HepG2 (cell line): ENCODE measurements around the gene PCLO. TPM values are rescaled to one million over a fixed set of nuclear protein-coding genes. Genes with fewer than 3 reads are reported as not detected.

Experiments
- ATAC-seq: fragments of 200-7000 bp; cut with Tn5 transposase; 3 replicates; pipeline ENCODE4 v1.9.1; 2020; ENCODE audit warnings: mild to moderate bottlenecking, moderate library complexity
- BruUV-seq: library from RNA; stranded (reverse); fragments of 400-500 nt; replicated peaks from 2 replicates; lab custom pipeline; 2021; lab: Mats Ljungman, UMichigan
- CTCF ChIA-PET: fragments of 300-600 bp; formaldehyde crosslinking; extraction: SDS; loops from one replicate; lab custom pipeline; 2021; ENCODE audit warnings: low total read pairs, inconsistent platforms, low intra/inter-chr PET ratio; lab: Yijun Ruan, JAX
- POLR2A ChIA-PET: fragments of 350-600 bp; sonication (Branson Sonifier 250); formaldehyde crosslinking; loops from one replicate; lab custom pipeline; 2020; ENCODE audit warnings: antibody characterized with exemption, inconsistent platforms; lab: Yijun Ruan, JAX
- DNase-seq: peaks from one replicate; pipeline ENCODE4 v3.0.0-alpha.2; 2015; ENCODE audit warnings: low spot score
- FAIRE-seq: peaks from 3 replicates; lab custom pipeline; 2011; peaks lifted over from hg19 to GRCh38; lab: Jason Lieb, UNC
- H2AFZ ChIP-seq: one replicate; pipeline ENCODE4 v1.6.1; 2011; ENCODE audit warnings: low read length, inconsistent platforms
- H3K27ac ChIP-seq: fragments of 300-600 bp; 3 replicates; pipeline ENCODE4 v1.8.0; 2011; ENCODE audit warnings: mixed run types, mild to moderate bottlenecking, mixed read lengths, low read length, inconsistent platforms; ENCODE audit not compliant: insufficient read depth; ENCODE audit errors: extremely low read length
- H3K27me3 ChIP-seq, 2 experiments: fragments of 200-600 bp in 1 of 2; 2 replicates in 1 of 2; 3 replicates in 1 of 2; pipeline versions ENCODE4 v1.6.0 to v1.8.0; 2011; ENCODE audit warnings: low read length in 2 of 2, mild to moderate bottlenecking in 2 of 2, moderate library complexity in 2 of 2, inconsistent platforms in 1 of 2; ENCODE audit not compliant: insufficient read depth in 2 of 2, control insufficient read depth in 1 of 2
- H3K36me3 ChIP-seq, 2 experiments: fragments of 200-600 bp in 1 of 2; replicated peaks in 1 of 2; 2 replicates in 1 of 2; 3 replicates in 1 of 2; pipeline versions ENCODE4 v1.5.1 to v1.8.0; 2011; ENCODE audit warnings: low read length in 2 of 2, inconsistent platforms in 1 of 2; ENCODE audit not compliant: insufficient read depth in 2 of 2, control insufficient read depth in 1 of 2
- H3K4me1 ChIP-seq: 2 replicates; pipeline ENCODE4 v1.5.1; 2012; ENCODE audit warnings: low read length, inconsistent platforms; ENCODE audit not compliant: insufficient read depth
- H3K4me2 ChIP-seq: 2 replicates; pipeline ENCODE4 v1.6.0; 2011; ENCODE audit warnings: low read depth, low read length, inconsistent platforms
- H3K4me3 ChIP-seq, 3 experiments: fragments of 200-600 bp in 1 of 3; sonication (generic), shearing (Covaris generic) in 1 of 3; replicated peaks in 1 of 3; 2 replicates each; pipeline ENCODE4 v1.5.1; 2011 to 2016; ENCODE audit warnings: low read length in 3 of 3, inconsistent platforms in 2 of 3, low read depth in 2 of 3, mild to moderate bottlenecking in 2 of 3, control low read depth in 1 of 3, mixed read lengths in 1 of 3; ENCODE audit not compliant: insufficient read depth in 1 of 3
- H3K79me2 ChIP-seq: one replicate; pipeline ENCODE4 v1.6.1; 2011; ENCODE audit warnings: low read length, inconsistent platforms; ENCODE audit not compliant: insufficient read depth
- H3K9ac ChIP-seq: 2 replicates; pipeline ENCODE4 v1.6.0; 2011; ENCODE audit warnings: mild to moderate bottlenecking, low read depth, low read length, inconsistent platforms; ENCODE audit not compliant: insufficient read depth
- H3K9me3 ChIP-seq: 2 replicates; pipeline ENCODE4 v1.5.1; 2012; ENCODE audit warnings: mild to moderate bottlenecking, low read length
- H4K20me1 ChIP-seq: 2 replicates; pipeline ENCODE4 v1.6.0; 2011; ENCODE audit warnings: inconsistent platforms, mild to moderate bottlenecking, low read length, moderate library complexity; ENCODE audit not compliant: insufficient read depth
- CBX5 ChIP-seq: sonication (generic); formaldehyde crosslinking; IDR thresholded peaks from 2 replicates; pipeline ENCODE4 v1.4.0; 2020; ENCODE audit warnings: missing genetic modification reagents, borderline replicate concordance
- MZF1 ChIP-seq: sonication (generic); formaldehyde crosslinking; IDR thresholded peaks from 2 replicates; pipeline ENCODE4 v1.8.1; 2023; ENCODE audit warnings: mild to moderate bottlenecking, missing genetic modification reagents, borderline replicate concordance
- SALL1 ChIP-seq: sonication (generic); formaldehyde crosslinking; IDR thresholded peaks from 2 replicates; pipeline ENCODE4 v1.8.0; 2022; ENCODE audit warnings: mild to moderate bottlenecking, missing genetic modification reagents
- SP140L ChIP-seq: sonication (generic); formaldehyde crosslinking; IDR thresholded peaks from 2 replicates; pipeline ENCODE4 v1.4.0; 2020; ENCODE audit warnings: missing genetic modification reagents, borderline replicate concordance
- ZNF768 ChIP-seq: sonication (generic); formaldehyde crosslinking; IDR thresholded peaks from 2 replicates; pipeline ENCODE4 v1.4.0; 2020; ENCODE audit warnings: missing genetic modification reagents
- ZNF792 ChIP-seq: IDR thresholded peaks from 2 replicates; pipeline ENCODE4 v1.6.1; 2016
- WGBS: methylation state at CpG from one replicate; pipeline ENCODE4 v1.1.6; 2017; ENCODE audit warnings: low lambda C conversion rate; 5-methylcytosine and 5-hydroxymethylcytosine counted together
- in situ Hi-C: cut with HindIII; loops from 2 replicates; pipeline ENCODE4 v1.10.0; 2017; ENCODE audit warnings: low pct_unique_long_range_greater_than_20kb; ENCODE audit not compliant: extremely low pct_ligation_motif_present
- intact Hi-C: fragments of 100-400 bp; cut with micrococcal nuclease; formaldehyde crosslinking; loops from one replicate; pipeline ENCODE4 v1.10.0; 2022; ENCODE audit not compliant: unreplicated experiment
- polyA plus RNA-seq, 8 experiments: library from polyadenylated mRNA; depleted of rRNA in 3 of 8; stranded (reverse) in 7 of 8; unstranded in 1 of 8; fragments of >200 nt; fragmentation: Illumina TruSeq in 4 of 8; extraction: Trizol in 4 of 8; gene quantifications; 2 replicates each; pipeline versions ENCODE4 v1.2.1 to v1.2.3, GENCODE V29; 2011 to 2016; ENCODE audit warnings: low read depth in 4 of 8, missing spikeins in 1 of 8, mixed read lengths in 1 of 8; ENCODE audit not compliant: insufficient read depth in 1 of 8
- total RNA-seq, 5 experiments: library from RNA; depleted of rRNA; stranded (reverse); fragments of >200 nt; fragmentation: Illumina TruSeq; extraction: Trizol; gene quantifications; 2 replicates each; pipeline ENCODE4 v1.2.3, GENCODE V29; 2016; ENCODE audit warnings: low read depth in 1 of 5
- TF ChIP-seq, protein P1 (sequence below): sonication (generic); formaldehyde crosslinking; IDR thresholded peaks from 2 replicates; pipeline ENCODE4 v1.4.0; 2020; ENCODE audit warnings: mild to moderate bottlenecking, missing genetic modification reagents
- TF ChIP-seq, protein P2 (sequence below): sonication (generic); formaldehyde crosslinking; IDR thresholded peaks from 2 replicates; pipeline ENCODE4 v1.4.0; 2020; ENCODE audit warnings: missing genetic modification reagents, borderline replicate concordance

Gene PCLO
- total and polyA plus RNA-seq, 2 of the 13 experiments (the other 11 are each of a cell fraction or from before 2014, with no cell fraction given), result 0.07 to 0.29 TPM

DNA sequence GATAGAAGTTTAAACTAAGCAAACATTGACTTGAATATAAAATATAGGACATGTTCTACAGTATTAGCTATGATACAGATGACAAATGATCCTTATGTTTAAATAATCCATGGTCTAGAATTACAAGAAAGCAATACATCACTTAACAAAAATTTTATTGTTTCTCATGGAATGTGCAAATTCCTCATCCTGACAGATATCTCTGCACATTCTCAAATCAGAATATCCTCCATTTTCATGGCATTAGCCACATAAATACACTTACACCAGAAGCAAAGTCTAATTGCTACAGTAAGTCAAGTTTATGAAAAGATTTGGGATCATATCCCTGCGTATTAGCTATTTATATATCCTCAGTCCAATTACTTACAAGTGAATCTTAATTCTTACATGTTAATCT is 57.6 kb downstream of the PCLO start:
- H3K9me3 ChIP-seq, result no peaks in the 10 kb centered on the region

More for the DNA sequence above, 57.6 kb downstream of the PCLO start:
- ATAC-seq (no peak), FAIRE-seq (no peak)
- Histone ChIP-seq H3K9ac (no peak overlapping the region), H3K4me1 (no peaks in the 10 kb centered on the region), H2AFZ (no peak overlapping the region), H3K79me2 (no peaks in the 10 kb centered on the region), H3K36me3 (no peaks in the 10 kb centered on the region), H3K27ac (no peak overlapping the region)
- BruUV-seq, result no TSS peak
- POLR2A ChIA-PET, result no interaction called here
- TF ChIP-seq SALL1 (CRISPR knock-in tag) (no peak), SP140L (CRISPR knock-in tag) (no peak), ZNF792 (CRISPR knock-in tag) (no peak), ZNF768 (CRISPR knock-in tag) (no peak), CBX5 (CRISPR knock-in tag) (no peak), MZF1 (CRISPR knock-in tag) (no peak)
- TF ChIP-seq, protein P1, sequence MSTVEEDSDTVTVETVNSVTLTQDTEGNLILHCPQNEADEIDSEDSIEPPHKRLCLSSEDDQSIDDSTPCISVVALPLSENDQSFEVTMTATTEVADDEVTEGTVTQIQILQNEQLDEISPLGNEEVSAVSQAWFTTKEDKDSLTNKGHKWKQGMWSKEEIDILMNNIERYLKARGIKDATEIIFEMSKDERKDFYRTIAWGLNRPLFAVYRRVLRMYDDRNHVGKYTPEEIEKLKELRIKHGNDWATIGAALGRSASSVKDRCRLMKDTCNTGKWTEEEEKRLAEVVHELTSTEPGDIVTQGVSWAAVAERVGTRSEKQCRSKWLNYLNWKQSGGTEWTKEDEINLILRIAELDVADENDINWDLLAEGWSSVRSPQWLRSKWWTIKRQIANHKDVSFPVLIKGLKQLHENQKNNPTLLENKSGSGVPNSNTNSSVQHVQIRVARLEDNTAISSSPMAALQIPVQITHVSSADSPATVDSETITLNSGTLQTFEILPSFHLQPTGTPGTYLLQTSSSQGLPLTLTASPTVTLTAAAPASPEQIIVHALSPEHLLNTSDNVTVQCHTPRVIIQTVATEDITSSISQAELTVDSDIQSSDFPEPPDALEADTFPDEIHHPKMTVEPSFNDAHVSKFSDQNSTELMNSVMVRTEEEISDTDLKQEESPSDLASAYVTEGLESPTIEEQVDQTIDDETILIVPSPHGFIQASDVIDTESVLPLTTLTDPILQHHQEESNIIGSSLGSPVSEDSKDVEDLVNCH, result no peak
- TF ChIP-seq, protein P2, sequence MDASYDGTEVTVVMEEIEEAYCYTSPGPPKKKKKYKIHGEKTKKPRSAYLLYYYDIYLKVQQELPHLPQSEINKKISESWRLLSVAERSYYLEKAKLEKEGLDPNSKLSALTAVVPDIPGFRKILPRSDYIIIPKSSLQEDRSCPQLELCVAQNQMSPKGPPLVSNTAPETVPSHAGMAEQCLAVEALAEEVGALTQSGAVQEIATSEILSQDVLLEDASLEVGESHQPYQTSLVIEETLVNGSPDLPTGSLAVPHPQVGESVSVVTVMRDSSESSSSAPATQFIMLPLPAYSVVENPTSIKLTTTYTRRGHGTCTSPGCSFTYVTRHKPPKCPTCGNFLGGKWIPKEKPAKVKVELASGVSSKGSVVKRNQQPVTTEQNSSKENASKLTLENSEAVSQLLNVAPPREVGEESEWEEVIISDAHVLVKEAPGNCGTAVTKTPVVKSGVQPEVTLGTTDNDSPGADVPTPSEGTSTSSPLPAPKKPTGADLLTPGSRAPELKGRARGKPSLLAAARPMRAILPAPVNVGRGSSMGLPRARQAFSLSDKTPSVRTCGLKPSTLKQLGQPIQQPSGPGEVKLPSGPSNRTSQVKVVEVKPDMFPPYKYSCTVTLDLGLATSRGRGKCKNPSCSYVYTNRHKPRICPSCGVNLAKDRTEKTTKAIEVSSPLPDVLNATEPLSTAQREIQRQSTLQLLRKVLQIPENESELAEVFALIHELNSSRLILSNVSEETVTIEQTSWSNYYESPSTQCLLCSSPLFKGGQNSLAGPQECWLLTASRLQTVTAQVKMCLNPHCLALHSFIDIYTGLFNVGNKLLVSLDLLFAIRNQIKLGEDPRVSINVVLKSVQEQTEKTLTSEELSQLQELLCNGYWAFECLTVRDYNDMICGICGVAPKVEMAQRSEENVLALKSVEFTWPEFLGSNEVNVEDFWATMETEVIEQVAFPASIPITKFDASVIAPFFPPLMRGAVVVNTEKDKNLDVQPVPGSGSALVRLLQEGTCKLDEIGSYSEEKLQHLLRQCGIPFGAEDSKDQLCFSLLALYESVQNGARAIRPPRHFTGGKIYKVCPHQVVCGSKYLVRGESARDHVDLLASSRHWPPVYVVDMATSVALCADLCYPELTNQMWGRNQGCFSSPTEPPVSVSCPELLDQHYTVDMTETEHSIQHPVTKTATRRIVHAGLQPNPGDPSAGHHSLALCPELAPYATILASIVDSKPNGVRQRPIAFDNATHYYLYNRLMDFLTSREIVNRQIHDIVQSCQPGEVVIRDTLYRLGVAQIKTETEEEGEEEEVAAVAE (CRISPR knock-in tag), result no peak
- TF ChIP-seq, all 625 proteins: peak for 0
- Histone ChIP-seq H3K27me3 (no peaks in the 10 kb centered on the region), H4K20me1 (no peaks in the 10 kb centered on the region), H3K4me2 (no peak overlapping the region), H3K4me3 (no peak overlapping the region)
- 0% methylated on average over 1 of the region's 1 CpG for WGBS
- CTCF ChIA-PET, result no interaction called here
- in situ Hi-C loops (no loop called here), intact Hi-C loops (no loop called here)
- no peak for DNase-seq
